T47D (cell line): ENCODE data around the gene TTYH1.

ENCODE experiments used
- DNase-seq, 2 experiments: peaks; one replicate each; pipeline versions ENCODE4 v3.0.0 to v3.0.0-alpha.2; 2011 to 2012; ENCODE audit warnings: low read depth in 1 of 2, low spot score in 1 of 2
- JUND ChIP-seq: IDR thresholded peaks from 2 replicates; pipeline ENCODE4 v1.6.1; 2012; ENCODE audit warnings: low read depth
- in situ Hi-C: cut with HindIII; loops from 2 replicates; pipeline ENCODE4 v1.10.0; 2016; ENCODE audit warnings: low sequenced_read_pairs, low pct_unique_long_range_greater_than_20kb

TTYH1 gene

DNA sequence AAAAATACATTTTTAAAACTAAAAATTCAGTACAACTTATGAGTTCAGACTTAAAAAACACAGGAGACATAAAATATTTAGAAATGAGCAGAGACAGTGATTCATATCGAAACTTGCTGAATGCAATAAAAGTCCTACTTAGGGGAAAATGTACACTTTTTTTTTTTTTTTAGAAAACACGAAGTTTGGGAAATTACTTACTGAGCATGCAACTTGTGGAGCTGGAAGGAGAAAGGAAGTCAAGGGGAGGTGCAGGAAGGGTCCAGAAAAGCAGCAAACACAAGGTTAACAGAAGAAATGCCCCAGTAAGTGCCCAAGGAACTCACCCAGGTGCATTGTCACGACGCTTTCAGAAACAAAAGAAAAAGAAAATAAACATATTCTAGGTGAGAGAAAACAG, 31.9 kb upstream of the TTYH1 start:
- DNase-seq, result no peak
- no peak for TF ChIP-seq JUND
- in situ Hi-C loops, result no loop called here

DNA sequence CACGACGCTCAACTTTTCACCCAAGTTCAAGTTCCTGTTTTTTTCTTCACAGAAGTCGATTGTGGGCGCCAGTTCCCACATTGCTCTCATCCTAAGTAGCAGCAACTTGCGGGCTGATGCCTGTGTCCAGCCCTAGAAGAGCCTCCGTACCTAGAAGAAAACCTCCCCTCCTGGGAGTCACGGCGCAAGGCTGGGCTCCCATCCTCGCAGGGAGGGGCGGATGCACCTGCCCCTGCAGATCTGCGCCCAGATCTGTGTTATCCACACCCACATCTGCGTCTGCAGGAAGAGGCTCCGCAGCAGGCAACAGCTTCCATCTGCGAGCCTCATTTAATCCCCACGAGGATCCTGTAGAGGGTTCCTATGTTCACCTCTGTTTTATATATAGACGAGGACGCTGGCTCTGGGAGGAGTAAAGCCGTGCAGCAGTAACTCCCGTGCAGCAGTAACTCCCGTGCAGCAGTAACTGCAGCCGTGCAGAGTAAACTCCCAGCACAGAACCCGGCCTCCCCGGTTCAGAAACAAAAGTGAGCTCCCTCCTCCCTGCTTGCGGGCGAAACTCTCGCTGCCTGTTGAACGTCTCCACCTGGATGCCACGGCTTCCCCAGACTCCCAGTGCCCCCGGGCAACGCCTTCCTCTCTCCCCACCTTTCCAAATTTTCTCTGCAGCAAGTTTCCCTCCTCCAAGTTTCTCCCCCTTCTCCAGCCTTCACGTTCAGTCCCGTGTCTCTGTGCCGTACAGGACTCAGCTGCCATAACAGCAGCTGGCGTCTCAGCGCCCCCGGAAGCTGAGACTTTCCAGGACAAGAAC, 27.1 kb upstream of the TTYH1 start:
- in situ Hi-C loops, result no loop called here
- DNase-seq, result no peak
- TF ChIP-seq JUND, result no peak

DNA sequence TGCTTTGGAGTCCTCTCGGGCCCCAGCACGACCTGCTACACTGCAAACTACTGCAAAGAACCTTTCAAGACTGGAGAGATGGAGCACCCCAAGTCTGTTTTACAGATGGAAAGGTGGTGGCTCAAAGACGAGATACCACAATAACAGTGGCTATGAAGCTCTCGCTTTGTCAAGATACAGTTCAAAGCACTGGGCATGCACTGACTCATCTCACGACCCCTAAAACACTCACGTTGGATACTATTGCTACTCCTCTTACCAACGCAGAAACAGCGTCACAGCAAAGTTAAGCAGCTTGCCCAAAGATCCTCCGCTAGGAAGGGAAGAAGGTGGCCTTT, 26.5 kb upstream of the TTYH1 start:
- no peak for DNase-seq
- TF ChIP-seq JUND, result no peak
- in situ Hi-C loops, result no loop called here

- TF ChIP-seq JUND, result no peak
- in situ Hi-C loops, result no loop called here
- no peak for DNase-seq
Observed at GRCh38 chr19:54389553-54389952, 25.7 kb upstream of the TTYH1 start.

- DNase-seq, result peak in 1 of 2 experiments; percentile 62
- no peak for TF ChIP-seq JUND
- in situ Hi-C loops, result no loop called here
Observed at GRCh38 chr19:54390942-54391577, 24.2 kb upstream of the TTYH1 start.

GRCh38 chr19:54391589-54392061, 23.6 kb upstream of the TTYH1 start:
- in situ Hi-C loops, result no loop called here
- TF ChIP-seq JUND, result no peak
- peak in 1 of 2 experiments; percentile 53 for DNase-seq

DNA sequence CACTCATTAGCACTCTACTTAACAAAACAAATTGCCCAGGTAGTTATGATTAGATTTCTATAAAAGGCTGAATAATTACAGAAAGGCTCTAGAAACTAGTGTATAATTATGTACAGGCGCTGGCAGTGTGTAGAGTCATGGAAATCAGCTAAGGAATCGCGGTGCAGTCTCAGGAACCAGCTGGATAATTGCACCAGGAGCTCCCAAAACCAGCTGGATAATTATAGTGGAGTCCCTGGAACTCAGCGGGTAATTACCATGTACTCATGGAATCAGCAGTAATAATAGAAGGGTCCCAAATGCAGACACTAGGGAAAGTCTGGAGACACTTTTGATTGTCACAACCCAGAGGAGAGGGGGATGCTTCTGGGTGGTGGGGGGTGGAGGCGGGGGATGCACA, 23.2 kb upstream of the TTYH1 start:
- in situ Hi-C loops, result no loop called here
- DNase-seq, result no peak
- no peak for TF ChIP-seq JUND

- in situ Hi-C loops, result no loop called here
- no peak for TF ChIP-seq JUND
- DNase-seq, result peak in 1 of 2 experiments; percentile 29
Observed at GRCh38 chr19:54393381-54393780, 21.9 kb upstream of the TTYH1 start.

DNA sequence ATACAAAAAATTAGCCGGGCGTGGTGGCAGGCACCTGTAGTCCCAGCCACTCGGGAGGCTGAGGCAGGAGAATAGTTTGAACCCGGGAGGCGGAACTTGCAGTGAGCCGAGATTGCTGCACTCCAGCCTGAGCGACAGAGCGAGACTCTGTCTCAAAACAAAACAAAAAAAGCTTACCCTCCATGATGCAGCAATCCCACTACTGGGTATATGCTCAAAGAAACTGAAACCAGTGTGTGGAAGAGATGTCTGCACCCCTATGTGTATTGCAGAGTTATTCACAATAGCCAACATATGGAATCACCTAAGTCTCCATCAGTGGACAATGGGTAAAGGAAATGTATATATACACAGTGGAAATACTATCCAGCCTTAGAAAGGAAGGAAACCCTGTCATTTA, 19.6 kb upstream of the TTYH1 start:
- no peak for DNase-seq
- no peak for TF ChIP-seq JUND
- in situ Hi-C loops, result no loop called here

DNA sequence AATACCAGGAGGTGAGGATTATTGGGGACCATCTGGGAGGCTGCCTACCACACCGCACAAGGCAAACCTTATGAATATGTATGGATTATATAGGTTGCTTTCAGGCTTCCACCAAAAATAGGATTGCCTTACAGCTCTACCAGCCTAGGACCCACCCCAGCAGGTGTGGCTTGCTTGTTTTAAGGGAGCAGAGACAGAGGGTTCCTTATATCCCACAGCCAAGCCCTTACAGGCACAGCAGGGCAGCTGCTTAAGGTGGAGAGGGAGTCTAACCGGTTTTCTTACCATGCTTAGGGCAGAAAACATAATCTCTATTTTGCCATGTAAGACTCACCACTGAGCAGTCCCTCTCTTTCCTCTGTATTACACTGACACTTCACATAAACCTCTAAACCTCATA, 16.1 kb upstream of the TTYH1 start:
- no peak for TF ChIP-seq JUND
- peak in 1 of 2 experiments; percentile 59 for DNase-seq
- in situ Hi-C loops, result no loop called here

- in situ Hi-C loops, result no loop called here
- DNase-seq, result no peak
- no peak for TF ChIP-seq JUND
Observed at GRCh38 chr19:54400913-54401312, 14.4 kb upstream of the TTYH1 start.

DNA sequence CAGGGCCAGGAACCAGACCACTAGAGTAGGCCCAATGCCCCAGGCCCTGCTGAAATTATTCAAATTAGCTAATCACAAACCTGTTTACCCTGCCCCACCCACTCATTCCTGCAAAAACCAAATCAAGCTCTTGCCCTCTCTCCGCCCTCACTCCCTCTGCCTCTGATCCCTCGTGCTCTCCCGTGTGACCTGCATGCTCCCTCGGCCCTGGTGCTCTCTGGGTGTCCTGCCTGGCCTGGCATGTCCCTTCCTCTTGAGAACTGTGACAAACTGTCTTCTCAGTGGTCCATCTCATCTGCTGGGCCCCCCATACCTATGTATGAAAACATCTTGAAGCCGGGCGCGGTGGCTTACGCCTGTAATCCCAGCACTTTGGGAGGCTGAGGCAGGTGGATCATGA, 12.2 kb upstream of the TTYH1 start:
- no peak for DNase-seq
- in situ Hi-C loops, result no loop called here
- no peak for TF ChIP-seq JUND

DNA sequence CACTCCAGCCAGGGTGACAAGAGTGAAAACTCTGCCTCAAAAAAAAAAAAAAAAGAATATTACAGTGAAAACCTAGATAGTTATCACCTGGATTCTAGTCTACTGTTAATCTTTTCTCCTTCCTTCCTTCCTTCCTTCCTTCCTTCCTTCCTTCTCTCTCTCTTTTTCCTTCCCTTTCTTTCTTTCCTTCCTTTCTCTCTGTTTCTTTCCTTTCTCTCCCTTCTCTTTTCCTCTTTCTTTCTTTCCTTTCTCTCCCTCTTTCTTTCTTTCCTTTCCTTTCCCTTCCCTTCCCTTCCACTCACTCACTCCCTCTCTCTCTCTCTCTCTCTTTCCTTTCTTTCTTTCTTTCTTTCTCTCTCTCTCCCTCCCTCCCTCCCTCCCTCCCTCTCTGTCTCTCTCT, 9.6 kb upstream of the TTYH1 start:
- in situ Hi-C loops, result no loop called here
- DNase-seq, result no peak

More for the DNA sequence above, 9.6 kb upstream of the TTYH1 start:
- no peak for TF ChIP-seq JUND
